HG03521 (cell line): ENCODE measurements around the gene PELI2.

Experiments
- ATAC-seq: cut with Tn5 transposase; IDR thresholded peaks from one replicate; pipeline ENCODE4 v1.9.1; 2021; ENCODE audit warnings: mild to moderate bottlenecking, moderate library complexity; ENCODE audit not compliant: unreplicated experiment

The PELI2 gene

GRCh38 chr14:56117765-56118610, at the start of gene PELI2:
Gene PELI2, plus strand, starts transcription at chr14:56118411. Its CDS starts 250 bp downstream, at chr14:56118661.
- peak; percentile 79 for ATAC-seq

- ATAC-seq = no peak
Observed at GRCh38 chr14:56073799-56074198, 44.4 kb upstream of the PELI2 start.

DNA sequence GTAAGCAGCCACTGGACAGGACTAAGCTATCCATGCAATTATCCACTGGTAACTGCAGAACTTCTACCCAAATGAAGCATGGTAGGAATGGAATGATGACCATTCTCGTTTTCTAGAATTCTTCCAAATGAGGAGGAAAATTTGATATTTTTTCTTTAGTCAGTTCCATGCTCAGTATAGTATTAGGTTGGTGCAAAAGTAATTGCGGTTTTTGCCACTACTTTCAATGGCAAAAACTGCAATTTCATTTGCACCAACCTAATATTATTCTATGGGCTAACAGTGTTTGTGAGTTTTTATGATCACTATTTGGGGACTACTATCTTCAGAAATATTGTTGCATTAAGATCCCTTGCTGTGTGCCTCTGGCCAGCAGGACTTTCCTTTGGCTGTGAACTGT, 42.9 kb upstream of the PELI2 start:
- ATAC-seq = no peak

GRCh38 chr14:56081139-56081538, 37.1 kb upstream of the PELI2 start:
- no peak for ATAC-seq

- no peak for ATAC-seq
Observed at GRCh38 chr14:56082880-56083279, 35.3 kb upstream of the PELI2 start.

GRCh38 chr14:56085471-56085870, 32.7 kb upstream of the PELI2 start:
- no peak for ATAC-seq

GRCh38 chr14:56087671-56088471, 30.3 kb upstream of the PELI2 start:
- ATAC-seq = no peak

GRCh38 chr14:56088941-56089340, 29.3 kb upstream of the PELI2 start:
- ATAC-seq = no peak

- no peak for ATAC-seq
Observed at GRCh38 chr14:56092763-56093162, 25.4 kb upstream of the PELI2 start.

GRCh38 chr14:56094076-56094475, 24.1 kb upstream of the PELI2 start:
- no peak for ATAC-seq

- ATAC-seq = no peak
Observed at GRCh38 chr14:56098021-56098420, 20.2 kb upstream of the PELI2 start.

- no peak for ATAC-seq
Observed at GRCh38 chr14:56099081-56099797, 19.0 kb upstream of the PELI2 start.

DNA sequence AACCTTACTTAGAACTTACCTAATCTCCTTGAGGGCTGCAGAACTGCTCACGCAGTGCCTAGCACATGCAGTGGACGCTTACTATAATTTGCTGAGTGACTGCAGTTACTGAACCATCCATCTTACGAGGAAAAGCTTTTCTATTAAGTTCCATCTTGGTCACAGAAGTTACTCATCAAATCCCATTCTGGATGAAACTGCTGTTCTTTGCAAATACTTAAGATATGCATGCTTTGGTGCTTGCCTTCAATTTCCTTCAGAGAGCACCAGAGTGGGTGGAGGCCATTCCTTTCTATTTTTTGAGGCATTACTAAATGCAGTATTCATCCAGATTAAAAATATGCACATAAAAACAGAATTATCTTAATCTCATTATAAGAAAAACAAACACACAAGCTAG, 17.7 kb upstream of the PELI2 start:
- no peak for ATAC-seq

GRCh38 chr14:56102941-56103340, 15.3 kb upstream of the PELI2 start:
- no peak for ATAC-seq

GRCh38 chr14:56107615-56108014, 10.6 kb upstream of the PELI2 start:
- no peak for ATAC-seq

DNA sequence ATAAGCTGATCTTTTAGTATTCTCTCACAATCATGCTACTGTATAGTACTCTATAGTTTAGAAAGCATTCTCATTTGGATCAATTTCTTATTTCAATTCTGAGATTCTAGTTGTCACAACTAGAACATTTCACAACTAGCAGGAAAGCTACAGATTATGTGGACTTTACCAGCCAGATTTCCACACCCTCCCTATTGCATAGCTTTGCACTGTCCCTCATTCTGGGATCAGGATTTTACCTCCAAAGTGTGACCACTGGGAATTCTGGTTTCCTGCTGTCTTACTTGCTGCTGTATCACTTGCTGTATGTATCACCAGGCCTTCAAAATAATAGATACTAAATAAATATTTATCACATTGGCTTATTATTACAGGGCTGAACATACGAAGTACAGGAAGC, 10.2 kb upstream of the PELI2 start:
- ATAC-seq = no peak

DNA sequence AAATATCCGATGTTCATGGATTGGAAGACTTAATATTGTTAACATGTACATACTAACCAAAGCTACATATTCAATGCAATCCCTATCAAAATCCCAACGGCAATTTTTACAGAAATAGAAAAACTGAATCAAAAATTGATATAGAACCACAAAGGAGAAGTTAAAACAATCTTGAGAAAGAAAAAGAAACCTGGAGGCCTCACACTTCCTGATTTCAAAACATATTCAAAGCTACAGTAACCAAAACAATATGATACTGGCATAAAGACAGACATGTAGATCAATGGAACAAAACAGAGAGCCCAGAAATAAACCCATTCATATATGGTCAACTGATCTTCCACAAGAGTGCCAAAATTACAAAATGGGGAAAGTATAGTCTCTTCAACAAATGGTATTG, 5.4 kb upstream of the PELI2 start:
- no peak for ATAC-seq

DNA sequence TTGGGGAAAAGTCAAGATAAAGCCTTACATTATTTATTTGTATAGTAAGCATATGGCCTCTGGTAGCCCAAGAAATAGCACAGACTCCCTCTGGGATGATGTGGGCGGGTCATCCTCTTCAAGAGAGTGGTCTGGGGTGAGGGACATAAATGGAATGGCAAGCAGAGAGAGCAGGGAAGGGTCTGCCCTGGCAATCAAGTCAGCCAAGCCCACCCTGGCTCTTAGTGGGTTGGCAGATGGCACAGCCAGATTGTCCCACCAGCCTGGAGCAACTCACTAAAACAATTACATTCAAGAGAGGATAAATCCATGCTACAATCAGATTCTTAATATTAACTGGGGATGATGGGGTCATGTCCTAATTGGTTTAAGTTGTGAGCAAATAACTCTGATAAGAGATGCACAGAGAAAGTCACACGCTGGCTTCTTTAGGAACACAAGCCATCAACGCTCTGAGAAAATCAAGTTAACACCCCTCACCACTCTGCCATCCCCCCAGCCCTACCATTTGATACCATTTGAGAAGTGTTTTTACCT, 2.8 kb upstream of the PELI2 start:
- no peak for ATAC-seq

DNA sequence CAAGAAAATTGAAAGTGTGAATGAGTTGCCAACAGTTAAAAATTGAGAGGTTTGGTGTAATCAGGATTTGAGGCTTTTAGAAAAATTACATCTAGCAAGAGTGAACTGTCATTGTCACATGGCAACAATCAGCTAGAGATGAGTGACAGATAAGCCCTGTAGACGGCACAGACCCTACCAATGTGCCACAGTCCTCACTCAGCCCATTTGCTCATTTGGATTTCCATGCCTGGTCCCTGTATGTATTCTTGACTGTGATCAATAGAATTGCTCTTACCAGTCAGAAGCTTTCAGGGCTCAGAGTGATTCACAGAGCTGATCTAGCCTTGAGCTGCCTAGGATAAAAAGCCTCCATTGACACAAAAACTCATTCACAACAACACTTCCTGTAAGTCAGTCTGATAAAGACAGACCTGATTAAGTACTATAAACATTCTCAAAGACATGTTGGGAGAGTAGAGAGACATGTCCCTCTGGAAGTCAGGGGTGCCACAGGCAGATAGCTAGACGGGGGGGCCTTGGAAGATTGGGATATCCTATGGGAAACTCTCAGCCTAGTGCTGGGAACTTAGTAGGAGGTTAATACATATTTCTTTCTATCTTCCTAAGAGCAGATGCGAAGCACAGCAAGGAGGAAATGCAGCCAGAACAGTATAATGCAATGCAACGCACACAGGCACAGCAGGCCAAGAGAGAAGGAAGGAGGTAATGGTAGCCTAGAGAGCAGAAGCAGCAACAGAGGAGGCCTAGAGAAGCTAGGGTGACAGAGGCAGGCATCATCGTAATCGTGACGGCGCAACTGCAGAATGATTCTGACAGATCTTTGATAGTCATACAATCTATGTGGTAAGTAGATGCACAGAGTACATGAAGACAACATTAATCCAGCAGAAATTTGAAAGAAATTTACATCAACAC, 2.0 kb upstream of the PELI2 start:
- ATAC-seq = no peak

- ATAC-seq = peak; percentile 33
Observed at GRCh38 chr14:56118611-56119181, 485 bp downstream of the PELI2 start.
